Measurements from ENCODE around the gene CCNB3.
"Not testable (repeated sequence)": the region's sequence is repeated elsewhere in the genome, so short reads cannot be mapped to it uniquely, and the experiment has no call there.

CCNB3 gene

DNA sequence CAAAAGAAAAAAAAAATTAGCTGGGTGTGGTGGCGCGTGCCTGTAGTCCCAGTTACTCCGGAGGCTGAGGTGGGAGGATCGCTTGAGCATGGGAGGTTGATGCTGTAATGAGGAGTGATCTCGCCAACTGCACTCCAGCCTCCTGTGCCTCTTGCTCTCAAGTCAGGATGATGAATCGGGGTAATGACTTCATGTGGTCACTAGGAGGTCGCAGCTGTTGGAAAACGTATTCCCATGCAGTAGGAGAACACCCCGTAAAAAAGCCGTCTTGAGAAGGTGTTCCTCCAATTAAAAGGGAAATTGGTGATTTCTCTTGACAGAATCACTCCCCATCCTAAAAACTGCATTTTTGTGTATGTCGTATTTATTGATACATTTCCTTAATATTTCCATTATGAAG lies 2.2 kb downstream of the CCNB3 start:
- TF ChIP-seq, protein P1, sequence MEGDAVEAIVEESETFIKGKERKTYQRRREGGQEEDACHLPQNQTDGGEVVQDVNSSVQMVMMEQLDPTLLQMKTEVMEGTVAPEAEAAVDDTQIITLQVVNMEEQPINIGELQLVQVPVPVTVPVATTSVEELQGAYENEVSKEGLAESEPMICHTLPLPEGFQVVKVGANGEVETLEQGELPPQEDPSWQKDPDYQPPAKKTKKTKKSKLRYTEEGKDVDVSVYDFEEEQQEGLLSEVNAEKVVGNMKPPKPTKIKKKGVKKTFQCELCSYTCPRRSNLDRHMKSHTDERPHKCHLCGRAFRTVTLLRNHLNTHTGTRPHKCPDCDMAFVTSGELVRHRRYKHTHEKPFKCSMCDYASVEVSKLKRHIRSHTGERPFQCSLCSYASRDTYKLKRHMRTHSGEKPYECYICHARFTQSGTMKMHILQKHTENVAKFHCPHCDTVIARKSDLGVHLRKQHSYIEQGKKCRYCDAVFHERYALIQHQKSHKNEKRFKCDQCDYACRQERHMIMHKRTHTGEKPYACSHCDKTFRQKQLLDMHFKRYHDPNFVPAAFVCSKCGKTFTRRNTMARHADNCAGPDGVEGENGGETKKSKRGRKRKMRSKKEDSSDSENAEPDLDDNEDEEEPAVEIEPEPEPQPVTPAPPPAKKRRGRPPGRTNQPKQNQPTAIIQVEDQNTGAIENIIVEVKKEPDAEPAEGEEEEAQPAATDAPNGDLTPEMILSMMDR (IDR thresholded peaks at IDR 0.05; ENCODE audit: low read depth, low read length), result no peak
- no peak overlapping the region for H3K4me3 ChIP-seq (ENCODE audit: low read depth, low read length)

DNA sequence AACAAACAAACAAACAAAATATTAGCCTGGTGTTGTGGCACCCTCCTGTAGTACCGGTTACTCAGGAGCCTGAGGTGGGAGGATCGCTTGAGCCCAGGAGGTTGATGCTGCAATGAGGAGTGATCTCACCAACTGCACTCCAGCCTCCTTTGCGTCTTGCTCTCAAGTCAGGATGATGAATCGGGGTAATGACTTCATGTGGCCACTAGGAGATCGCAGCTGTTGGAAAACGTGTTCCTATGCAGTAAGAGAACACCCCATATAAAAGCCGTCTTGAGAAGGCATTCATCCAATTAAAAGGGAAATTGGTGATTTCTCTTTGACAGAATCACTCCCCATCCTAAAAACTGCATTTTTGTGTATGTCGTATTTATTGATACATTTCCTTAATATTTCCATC lies 6.9 kb downstream of the CCNB3 start:
- no peak overlapping the region for H3K4me3 ChIP-seq (ENCODE audit: low read depth, low read length)
- TF ChIP-seq, protein P1 (IDR thresholded peaks at IDR 0.05; ENCODE audit: low read depth, low read length), result 0 out of 2 replicates have a peak, but pooled peaks have one; percentile 6

DNA sequence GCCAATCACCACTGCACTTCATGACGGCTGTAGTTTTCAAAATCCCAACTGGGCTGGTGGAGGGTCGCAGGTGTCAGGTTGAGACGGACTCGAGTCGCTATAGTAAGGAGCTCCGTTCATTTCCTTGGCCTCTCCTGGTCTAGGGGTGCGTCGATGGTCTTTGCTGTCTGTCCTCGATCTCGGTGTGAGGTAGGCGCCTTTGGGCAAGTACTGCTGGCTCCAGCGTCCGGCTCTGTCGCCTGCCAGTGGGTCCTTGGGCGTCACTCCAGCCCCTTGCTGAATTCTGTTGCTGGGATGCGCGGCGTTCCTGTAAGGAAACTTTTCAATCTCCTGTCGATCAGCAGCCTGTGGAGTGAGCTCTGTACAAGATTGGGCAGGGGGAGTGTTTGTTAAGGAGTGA lies 76.7 kb downstream of the CCNB3 start:
- TF ChIP-seq, protein P1 (IDR thresholded peaks at IDR 0.05; ENCODE audit: low read depth, low read length), result no peak
- no peak overlapping the region for H3K4me3 ChIP-seq (ENCODE audit: low read depth, low read length)

DNA sequence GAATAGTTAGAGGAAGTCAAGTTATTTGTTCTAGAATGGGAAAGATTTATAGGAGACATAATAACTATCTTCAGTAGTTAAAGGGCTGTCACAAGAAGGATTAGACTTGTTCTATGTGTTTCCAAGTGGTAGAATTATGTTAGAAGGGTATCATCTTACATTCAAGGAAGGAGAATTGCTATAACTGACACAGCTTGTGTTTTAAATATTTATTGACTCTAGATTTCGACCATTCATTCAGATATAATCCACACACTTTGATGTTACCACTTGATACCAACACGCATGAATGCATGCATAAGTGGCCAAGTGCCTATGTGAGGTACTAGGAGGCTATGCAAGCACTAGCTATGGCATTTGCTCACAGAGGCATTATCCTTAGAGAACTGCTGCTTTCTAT lies 122.7 kb downstream of the CCNB3 start:
- H3K4me3 ChIP-seq (ENCODE audit: low read depth, low read length), result no peak overlapping the region
- TF ChIP-seq, protein P1 (IDR thresholded peaks at IDR 0.05; ENCODE audit: low read depth, low read length), result no peak

DNA sequence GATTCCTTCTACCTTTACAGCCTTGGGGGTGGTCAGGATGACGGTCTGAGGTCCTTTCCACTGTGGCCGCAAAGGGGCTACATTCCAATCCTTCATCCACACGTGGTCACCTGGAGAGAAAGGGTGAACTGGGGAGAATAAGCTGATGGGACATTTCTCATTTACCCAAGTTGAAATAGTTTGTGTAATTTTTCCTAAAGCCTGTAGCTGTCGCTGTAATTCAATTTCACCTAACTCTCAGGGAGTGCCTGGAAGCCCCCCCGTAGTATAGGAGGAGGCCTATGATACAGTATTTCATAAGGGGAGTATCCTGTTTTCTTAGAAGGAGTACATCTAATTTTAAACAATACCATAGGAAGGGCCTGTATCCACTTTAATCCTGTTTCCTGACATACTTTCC lies 128.1 kb downstream of the CCNB3 start:
- not testable (repeated sequence) for H3K4me3 ChIP-seq (ENCODE audit: low read depth, low read length)

DNA sequence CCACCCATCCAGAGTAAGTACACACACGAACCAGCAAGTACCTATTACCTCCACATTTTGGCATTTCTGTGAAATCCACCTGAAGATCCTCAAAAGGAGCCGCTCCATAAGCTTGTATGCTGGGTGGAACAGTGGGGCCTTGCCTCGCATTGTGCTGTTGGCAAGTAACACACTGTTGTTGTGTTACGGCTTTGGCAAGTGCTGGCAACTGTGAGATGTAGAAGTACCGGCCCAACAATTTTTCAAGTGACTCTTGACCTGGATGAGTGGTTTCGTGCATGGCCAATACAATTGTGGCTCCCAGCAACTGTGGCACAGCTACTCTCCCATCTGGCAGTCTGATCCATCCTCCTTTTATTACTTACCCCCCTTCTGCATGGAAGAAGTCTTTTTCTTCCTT lies 128.7 kb downstream of the CCNB3 start:
- H3K4me3 ChIP-seq (ENCODE audit: low read depth, low read length), result no peak overlapping the region
- TF ChIP-seq, protein P1 (IDR thresholded peaks at IDR 0.05; ENCODE audit: low read depth, low read length), result no peak

DNA sequence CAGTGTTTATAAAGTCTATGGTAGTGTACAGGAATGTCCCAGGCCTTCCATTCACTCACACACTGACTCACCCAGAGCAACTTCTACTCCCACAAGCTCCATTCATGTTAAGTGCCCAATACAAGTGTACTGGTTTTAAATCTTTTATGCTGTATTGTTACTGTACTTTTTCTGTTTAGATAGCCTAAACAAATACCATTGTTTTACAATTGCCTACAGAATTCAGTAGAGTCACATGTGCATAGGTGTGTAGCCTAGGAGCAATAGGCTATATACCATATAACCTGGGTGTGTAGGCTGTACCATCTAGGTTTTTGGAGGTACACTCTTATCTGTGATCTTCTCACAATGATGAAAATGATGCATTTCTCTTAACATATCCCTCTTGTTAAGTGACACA lies 139.4 kb downstream of the CCNB3 start:
- TF ChIP-seq, protein P1 (IDR thresholded peaks at IDR 0.05; ENCODE audit: low read depth, low read length), result no peak
- H3K4me3 ChIP-seq (ENCODE audit: low read depth, low read length), result no peak overlapping the region

DNA sequence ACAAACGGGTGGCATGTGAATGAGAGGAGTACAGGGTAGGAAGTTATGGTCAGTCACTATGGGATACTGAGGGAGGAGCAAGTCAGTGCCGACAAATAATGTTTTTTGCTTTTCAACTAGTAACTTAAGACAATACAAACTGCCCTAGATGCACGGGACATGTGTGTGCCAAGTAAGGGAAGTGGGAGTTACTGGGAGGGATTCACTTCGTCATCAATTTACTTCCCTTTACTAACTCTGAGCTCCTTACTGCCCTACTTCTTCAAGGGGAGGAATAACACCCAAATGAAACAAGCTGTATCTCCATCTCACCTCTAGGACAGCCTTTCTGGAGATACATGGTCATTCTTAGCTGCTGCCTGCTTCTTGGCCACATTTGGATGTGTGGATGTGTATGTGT lies 168.4 kb downstream of the CCNB3 start:
- TF ChIP-seq, protein P1 (IDR thresholded peaks at IDR 0.05; ENCODE audit: low read depth, low read length), result no peak

More for the DNA sequence above, 168.4 kb downstream of the CCNB3 start:
- no peak overlapping the region for H3K4me3 ChIP-seq (ENCODE audit: low read depth, low read length)
